HG03432 (cell line): ENCODE measurements around the gene C6orf132.

Source experiments
- ATAC-seq: cut with Tn5 transposase; IDR thresholded peaks from one replicate; pipeline ENCODE4 v1.9.1; 2021; ENCODE audit warnings: mild to moderate bottlenecking, moderate library complexity; ENCODE audit not compliant: unreplicated experiment

The C6orf132 gene

GRCh38 chr6:42108071-42108470, 34.3 kb downstream of the C6orf132 start:
- ATAC-seq: no peak

GRCh38 chr6:42106112-42107023, 36.1 kb downstream of the C6orf132 start:
- no peak for ATAC-seq

GRCh38 chr6:42105709-42106108, 36.7 kb downstream of the C6orf132 start:
- no peak for ATAC-seq

- no peak for ATAC-seq
These were observed 37.2 kb downstream of the C6orf132 start for GRCh38 chr6:42105156-42105648.

- peak; percentile 24 for ATAC-seq
These were observed 37.7 kb downstream of the C6orf132 start for GRCh38 chr6:42104804-42105125.

- ATAC-seq: peak; percentile 76
These were observed 38.2 kb downstream of the C6orf132 start for GRCh38 chr6:42104095-42104803.

- ATAC-seq: no peak
These were observed 38.7 kb downstream of the C6orf132 start for GRCh38 chr6:42103753-42104094.

- ATAC-seq: no peak
These were observed 39.2 kb downstream of the C6orf132 start for GRCh38 chr6:42103216-42103615.

- no peak for ATAC-seq
These were observed 41.2 kb downstream of the C6orf132 start for GRCh38 chr6:42101186-42101657.

GRCh38 chr6:42100029-42100901, 42.2 kb downstream of the C6orf132 start:
- no peak for ATAC-seq

GRCh38 chr6:42099340-42100028, 42.9 kb downstream of the C6orf132 start:
- ATAC-seq: no peak

GRCh38 chr6:42095776-42096541, 46.5 kb downstream of the C6orf132 start:
- no peak for ATAC-seq

GRCh38 chr6:42095094-42095493, 47.3 kb downstream of the C6orf132 start:
- no peak for ATAC-seq

- ATAC-seq: no peak
These were observed 48.7 kb downstream of the C6orf132 start for GRCh38 chr6:42093582-42094329.

- ATAC-seq: no peak
These were observed 50.7 kb downstream of the C6orf132 start for GRCh38 chr6:42091718-42092023.

- ATAC-seq: no peak
These were observed 51.4 kb downstream of the C6orf132 start for GRCh38 chr6:42090819-42091717.

GRCh38 chr6:42088101-42088591, 54.3 kb downstream of the C6orf132 start:
- no peak for ATAC-seq
